NT2/D1 (cell line): ENCODE measurements around the gene DEFB108B.
"Not testable (repeated sequence)": the region's sequence is repeated elsewhere in the genome, so short reads cannot be mapped to it uniquely, and the experiment has no call there.

Source experiments
- SUZ12 ChIP-seq: IDR thresholded peaks from 2 replicates; pipeline ENCODE4 v1.6.1; 2011; ENCODE audit not compliant: insufficient read length, insufficient read depth; ENCODE audit errors: extremely low read depth
- ZNF274 ChIP-seq: IDR thresholded peaks from 2 replicates; pipeline ENCODE4 v1.6.1; 2011; ENCODE audit warnings: mild to moderate bottlenecking, low read depth, low read length

GRCh38 chr11:71853895-71854294 is 20.9 kb downstream of the DEFB108B start:
- TF ChIP-seq SUZ12, ZNF274: not testable (repeated sequence)
